ENCODE measurements around the gene MSMB.

MSMB gene

DNA sequence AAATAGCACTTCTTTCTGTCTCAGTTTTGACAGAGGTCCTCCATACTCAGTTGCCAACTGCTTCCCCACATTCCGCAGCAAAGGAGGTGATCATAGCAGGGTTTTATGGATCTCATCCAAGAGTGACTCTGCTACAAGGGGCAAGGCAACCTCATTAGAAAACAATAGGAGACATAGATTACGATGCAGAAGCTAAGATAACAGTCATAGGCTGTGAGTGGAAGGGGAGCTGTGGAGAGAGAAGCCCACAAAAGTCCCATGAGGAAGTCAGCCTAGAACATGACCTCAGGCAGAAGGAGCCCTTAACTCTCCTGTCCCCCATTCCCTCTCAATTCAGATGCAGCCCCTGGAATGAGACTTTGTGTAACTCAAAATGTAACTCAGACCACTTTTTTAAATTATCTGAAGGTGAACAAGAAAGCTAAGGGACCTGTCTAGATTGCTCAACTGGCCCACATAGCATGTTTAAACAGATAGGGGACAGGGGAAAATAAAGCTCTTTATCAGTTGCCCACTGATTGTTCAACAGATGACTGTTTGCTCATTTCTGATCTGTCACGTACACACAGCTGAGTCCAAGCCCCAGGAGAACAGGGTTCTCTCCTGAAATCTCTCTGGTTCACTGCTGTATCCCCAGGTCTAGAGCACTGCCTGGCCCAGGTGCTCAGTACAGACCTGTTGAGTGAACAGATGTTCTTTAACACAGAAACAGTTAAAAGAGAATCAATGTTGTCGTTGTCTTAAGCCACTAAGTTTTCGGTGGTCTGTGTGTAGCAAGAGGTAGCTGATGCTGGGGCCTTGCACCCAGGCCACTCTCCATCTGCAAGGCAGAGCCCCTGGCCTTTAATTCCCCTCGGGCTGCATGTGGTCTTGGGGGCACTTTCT is 14.2 kb downstream of the MSMB start:
- DNase-seq = no peak

DNA sequence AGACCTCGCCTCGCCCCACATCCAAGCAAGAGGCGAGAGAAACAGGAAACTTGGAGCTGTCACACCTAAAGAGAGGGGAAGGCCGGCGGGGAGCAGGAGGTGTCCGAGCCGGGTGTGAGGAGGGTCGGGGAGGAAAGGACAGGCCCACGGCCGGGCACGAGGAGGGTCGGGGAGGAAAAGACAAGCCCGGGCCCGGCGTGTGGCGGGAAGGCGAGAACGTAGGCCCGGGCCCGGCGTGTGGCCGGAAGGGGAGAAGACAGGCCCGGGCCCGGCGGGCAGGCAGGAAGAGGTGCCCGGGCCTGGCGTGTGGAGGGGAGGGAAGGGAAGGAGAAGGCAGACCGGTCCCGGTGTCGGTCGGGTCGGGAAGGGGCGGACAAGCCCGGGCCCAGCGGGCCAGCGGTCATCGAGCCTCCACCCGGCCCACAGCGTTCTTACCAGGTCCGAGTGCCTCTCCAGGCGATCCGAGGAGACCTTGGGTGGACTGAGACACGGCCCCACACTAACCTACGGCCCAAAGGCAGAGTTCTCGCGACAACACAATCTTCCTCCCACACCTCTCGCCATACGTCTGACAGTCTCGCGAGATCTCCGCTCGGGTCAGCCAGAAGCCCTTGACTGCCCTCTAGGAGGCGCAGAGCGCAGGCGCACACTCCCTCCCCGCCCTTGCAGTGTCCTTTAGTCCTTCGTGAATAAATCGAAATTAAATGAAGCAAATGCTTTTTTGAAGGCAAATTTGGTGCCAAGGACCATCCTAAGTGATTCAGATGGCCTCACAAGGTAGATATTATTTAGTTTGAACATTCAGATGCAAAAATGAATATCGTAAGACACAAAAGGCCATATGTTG is 15.8 kb downstream of the MSMB start, which contains the start of gene NCOA4:
Gene NCOA4, minus strand, starts transcription at position 533 of the 847 bp plus-strand sequence. CDS start 13,943 bp downstream, outside the sequence.
- peak; percentile 97 for DNase-seq

DNA sequence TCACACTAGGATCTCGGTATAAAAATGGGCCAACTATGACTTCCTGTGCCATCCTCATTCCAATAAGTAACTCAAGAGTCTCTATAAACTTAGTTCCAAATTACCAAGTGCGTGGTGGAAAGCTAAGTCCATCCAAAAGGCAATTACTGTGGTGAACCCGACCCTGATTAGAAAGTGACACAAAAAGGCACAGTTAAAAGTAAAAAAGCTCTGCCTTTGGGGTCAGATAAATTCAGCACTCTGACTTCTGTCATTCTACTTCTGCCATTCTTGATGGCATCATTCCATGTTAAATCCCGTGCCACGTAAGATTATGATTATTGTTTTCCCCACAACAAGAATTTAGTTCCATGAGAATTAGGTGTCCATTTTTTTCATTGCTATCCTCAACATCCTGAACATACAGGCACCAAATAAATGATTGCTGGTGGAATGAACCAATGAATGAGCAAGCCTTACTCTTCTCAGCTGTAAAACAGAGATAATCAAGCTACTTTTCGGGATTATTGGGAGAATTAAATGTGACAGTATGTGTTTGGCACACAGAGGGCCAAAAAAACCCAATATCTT is 16.5 kb downstream of the MSMB start:
- no peak for DNase-seq

DNA sequence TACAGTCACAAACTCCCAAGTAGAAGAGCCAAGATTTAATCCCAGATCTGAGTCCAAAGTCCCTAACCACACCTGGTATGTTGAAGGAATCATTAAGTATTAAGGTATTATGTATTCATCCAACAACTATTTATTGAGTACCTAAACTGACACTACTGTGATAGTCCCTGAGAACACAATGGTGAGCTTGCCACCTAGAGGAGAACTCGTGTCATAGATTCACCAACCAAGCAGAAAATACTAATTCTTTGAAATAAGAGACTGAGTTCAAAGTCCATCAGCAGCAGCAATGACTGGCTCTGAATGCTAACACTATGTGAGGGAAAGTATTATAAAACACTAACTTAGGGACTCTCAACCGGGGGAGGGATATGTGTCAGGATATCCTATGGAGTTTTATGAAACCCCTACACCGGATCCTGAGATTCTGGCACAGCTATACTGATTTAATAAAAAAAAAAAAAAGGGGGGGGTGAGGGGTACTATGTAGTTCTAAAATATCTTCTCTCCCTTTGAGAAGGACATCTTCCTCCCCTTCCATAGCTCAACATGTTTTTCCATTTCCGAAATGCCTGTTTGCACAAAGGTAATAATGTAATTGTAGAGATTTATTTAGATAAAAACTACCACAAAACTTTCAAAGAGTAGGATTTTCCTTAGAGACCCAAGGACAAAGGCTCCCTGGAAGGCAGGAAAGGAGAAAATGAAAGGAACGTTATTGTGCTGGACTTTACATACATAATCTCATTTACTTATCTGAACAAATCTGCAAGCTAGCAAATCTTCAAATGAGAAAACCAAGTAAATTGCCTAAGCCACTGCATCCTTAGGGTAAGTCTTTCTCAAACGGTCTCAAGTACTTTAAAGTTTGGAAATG is 17.2 kb downstream of the MSMB start:
- DNase-seq = peak; percentile 75

DNA sequence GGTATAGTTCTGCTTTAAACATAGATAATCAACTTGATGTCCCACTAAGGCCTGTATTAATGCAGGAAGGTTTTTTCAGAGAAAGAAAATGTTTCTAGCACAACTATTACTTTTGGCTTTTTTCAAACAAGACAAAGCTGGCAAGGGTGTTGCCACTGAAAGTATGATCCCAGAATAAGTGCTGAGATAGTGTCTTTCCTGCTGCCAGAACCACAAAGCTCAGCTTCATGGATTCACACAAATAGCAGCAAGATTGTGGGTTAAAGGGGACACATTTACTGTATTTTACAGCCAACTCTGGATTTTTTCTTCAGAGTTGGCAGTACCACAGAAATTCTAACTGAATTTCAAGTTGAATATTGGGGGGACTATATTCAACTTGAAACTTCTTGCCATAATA is 20.0 kb downstream of the MSMB start:
- DNase-seq = no peak

DNA sequence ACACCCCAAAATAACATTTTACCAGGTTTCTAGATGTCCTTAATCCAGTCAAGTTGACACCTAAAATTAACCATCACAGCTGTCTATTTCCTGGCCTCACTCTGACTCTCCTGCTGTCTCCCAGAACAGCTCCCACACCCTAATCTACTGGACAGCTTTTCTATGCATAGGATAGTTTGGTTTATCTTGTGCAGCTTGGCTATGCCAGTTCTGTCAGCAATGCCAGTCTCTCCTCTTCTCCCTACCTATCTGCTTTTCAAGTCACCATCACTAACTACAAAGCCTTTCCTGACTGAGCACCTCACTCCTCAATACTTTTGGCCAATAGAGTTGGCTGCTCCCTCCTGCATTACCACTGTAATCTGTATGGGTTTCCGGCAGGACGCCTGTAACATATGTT is 20.7 kb downstream of the MSMB start:
- DNase-seq = no peak

DNA sequence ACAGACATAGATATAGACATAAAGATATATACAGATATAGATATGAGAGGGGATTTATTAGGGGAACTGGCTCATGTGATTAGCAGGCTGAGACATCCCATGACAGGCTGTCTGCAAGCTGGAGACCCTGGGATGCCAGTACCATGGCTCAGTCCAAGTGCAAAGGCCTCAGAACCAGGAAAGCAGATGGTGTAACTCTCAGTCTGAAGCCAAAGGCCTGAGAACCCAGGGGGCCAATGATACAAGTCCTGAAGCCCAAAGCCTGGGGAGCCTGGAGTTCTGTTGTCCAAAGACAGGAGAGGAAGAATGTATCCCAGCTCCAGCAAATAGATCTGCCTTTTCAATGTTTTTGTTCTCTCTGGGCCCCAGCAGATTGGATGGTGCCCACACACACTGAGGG is 21.1 kb downstream of the MSMB start:
- no peak for DNase-seq

DNA sequence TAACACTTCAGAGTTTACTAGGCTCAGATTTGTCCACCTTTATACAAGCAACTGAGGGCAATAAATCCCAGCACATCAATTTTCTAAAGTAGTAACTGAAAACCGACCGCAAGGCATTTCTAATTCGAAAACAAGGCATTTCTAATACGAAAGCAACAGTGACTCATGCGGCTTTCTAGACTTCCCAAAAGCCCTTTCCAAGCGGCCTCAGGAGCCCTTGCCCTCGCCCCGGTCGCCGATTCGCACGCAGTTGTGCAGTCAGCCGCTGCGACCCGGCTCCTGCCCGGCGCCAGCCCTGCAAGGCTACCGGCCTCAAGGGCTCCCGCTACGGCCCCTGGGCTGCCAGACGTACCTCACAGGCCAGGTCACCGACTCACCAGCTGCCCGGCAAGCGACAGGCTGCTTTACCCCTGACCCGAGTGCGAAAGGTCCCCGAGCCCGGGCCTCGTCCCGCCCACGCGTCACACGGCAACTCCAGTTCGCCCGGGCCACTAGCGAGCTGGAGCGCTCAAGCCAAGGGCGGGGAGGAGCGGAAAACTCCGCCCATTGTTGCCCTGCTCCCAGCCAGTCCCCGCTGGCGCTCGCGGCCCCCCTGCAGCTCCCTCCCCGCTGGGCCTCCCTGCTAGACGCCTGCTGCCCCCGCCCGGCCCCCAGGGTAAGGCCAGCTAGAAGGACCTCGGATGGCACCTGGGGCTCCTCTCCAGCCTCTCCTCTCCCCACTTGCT is 22.9 kb downstream of the MSMB start:
- peak; percentile 84 for DNase-seq

DNA sequence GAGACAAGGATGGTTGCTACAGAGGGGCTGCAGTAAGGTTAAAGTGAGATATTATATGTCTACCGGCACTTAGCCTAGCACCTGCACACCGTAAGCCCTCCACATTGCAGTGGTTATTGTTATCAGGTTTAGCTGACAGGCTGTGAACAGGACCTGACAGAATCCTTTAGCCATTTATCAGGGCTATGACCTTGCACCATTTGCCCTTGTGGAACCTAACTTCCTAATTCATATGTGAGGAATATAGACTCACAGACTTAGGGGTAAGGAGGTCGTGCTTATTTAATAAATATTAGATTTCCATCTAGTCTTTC is 25.8 kb downstream of the MSMB start:
- DNase-seq = no peak

DNA sequence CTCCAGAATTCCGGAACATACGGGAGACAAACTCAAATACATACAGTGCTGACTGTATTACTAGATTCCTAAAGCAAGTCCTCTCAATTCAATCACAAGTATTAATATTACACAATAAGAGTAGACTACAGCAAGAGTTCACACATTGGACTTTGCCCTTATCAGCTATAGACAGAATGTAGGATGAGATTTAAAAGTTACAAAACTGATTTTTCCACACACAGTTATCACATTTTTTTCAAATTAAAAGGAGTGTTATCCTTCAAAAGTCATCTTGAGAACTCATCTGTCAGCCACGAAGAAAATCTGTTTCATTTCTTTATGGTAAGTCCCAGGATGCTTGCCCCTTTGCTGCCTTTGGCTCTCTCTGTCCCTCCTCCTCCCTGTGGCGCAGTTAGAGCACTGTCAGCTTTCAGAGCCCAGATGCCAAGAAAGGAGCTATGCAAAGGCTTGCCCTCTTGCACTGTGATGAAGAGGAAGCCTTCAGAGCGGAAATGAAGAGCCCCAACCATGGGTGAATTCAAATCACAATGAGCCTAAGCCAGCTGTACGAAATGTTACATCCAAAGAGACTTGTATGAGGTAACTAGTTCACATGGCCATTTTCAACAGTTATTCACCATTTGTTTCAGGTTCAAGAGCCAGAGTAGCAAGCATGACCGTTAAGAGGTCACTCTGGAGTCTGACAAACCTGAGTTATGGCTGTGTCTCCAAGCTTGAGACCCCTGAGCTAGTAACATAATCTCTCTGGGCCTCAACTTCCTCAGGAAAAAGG is 26.3 kb downstream of the MSMB start:
- peak; percentile 16 for DNase-seq

DNA sequence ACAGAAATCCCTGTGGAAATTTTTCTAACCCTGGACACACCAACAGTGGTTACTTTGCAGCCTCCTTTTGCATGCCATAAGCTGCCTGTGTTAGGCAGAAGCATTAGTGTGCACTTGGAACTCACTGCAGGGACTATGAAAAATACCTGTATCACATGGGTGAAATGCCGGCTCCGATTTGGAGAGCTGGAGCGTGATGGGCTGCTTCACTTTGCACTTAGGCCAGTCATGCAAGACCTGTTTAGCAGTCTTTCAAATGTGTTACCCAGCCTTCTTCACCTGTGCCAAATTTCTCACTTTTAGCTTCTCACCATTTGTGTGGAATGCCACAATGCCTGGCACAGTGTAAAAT is 26.9 kb downstream of the MSMB start:
- DNase-seq = no peak

DNA sequence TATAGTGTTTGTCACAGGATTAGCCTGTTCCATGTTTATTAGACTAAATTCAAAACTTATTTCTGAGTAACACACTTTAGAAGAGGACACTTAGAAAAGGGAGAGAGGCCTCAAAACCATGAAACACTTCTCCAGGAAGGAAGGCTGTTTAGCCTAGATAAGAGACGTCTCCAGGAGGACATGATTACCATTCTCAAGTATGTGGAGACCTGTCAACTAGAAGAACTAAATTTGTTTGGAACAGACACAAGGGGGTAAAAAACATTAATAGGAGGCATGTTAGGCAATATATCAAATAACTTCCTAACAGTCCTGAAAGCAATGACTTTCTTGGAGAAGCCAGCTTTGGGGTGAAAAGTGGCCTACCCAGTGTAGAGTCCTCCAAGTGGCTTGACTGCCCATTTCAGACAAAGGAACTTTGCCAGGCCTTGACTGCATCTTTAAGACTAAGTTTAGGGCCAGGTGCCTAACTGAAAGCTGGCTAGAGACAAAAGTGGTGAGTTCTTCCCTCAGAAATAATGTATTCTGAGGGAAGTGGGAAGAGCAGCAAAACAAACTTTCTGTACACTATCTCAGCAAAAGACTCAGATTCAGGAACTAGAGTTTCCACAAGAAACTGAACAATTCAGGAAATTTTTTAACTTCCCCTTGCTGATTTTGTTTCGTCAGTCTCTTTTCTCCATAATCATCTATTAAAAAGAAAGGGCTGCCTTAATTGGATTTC is 27.5 kb downstream of the MSMB start:
- no peak for DNase-seq

DNA sequence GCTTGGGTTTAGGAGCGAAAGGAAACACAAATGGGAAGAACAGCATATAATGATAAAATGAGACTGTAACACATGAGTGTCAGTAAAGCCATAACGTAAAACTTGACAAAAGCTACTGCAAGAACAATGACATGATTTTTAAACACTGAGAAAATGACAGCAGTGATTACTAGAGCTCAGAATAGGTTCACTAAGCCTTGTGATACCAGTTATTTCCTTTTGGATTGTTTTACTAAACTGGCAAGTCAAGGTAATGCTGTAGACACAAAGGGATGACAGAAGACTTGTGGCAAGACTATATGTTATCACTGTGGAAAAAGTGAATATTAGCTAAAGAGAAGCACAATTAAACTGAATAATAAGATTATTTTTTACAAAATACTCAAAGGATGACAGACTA is 28.3 kb downstream of the MSMB start:
- no peak for DNase-seq

DNA sequence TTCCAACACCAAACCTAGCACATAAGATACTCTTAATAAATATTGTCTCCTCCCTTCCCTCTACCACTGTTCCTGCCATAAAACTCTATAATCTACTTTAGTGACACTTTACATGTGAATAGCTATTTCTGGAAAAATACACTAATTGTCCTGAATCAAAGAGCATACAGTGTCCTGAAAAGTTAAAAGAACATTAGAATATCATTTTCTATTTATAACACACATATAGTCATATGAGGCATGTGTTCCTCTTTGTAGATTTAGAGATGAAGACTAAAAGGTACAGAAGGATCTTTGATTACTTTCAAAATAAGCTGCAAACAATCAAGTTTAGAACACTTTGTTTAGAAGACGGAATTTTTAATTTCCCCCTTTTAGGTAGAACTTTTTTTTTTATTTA is 29.3 kb downstream of the MSMB start:
- DNase-seq = no peak

DNA sequence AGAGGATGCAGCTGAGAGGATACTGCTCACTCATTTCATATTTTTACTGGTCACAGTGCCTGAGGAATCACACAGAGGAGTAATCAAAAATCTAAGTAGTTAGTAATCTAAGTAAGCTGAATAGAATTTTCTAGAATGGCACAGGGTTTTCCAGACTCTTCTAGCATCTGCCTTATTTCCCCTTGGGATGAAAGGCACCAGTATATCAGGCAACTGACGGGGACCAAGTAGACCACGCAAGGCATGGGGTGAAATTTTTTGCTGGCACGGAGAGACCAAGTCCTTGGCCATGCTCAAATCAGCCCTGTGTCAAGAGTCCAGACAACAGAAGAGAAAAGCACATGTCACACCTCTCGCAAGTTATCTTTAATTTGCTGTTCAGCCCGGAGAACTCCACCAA is 29.9 kb downstream of the MSMB start:
- DNase-seq = no peak

DNA sequence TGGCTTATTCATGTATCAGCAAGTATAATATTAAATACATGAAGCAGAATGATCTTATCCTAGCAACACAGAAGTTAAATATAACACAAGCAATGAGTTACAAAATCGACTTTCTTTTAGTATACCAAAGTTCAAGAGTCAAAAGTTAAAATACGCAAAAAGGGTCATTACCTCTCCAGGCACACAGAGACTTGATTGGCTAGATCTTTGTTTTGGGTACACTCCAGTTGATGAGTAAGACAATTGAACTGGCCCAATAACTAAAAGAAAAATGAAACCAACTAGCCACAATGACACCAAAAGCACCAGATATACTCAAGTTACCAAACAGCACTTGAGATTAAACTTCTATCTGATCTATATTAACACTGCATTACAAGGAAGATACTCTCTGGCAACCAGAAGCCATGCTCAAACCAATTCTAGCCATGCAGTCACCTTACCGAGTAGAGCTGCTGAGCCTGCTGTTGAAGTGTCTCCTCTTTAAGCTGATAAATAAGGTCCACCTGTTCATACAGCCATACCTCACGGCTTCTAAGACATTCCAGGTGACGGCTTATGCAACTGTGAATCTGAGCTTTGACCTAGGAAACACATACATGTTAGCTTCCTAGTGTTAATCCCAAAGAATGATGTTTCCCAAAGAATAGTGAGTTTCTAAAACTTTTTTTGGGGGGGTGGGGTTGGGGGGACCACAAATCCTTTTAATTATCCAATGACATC is 31.2 kb downstream of the MSMB start:
- no peak for DNase-seq

DNA sequence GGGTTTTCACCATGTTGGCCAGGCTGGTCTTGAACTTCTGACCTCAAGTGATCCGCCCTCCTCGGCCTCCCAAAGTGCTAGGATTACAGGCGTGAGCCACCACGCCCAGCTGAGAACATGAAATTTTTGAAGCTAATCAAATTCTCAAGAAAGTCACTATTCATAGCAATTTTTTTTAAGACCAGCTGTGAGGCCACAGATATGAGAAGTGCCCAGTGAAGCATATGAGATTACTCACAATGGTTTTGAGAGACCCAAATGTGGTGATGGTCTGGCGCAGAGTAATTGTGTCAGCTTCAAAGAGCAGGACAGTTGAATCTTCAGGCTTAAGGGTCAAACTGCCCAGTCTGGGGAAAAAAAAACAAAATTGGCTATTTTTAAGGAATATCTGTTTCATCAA is 31.9 kb downstream of the MSMB start:
- DNase-seq = no peak

DNA sequence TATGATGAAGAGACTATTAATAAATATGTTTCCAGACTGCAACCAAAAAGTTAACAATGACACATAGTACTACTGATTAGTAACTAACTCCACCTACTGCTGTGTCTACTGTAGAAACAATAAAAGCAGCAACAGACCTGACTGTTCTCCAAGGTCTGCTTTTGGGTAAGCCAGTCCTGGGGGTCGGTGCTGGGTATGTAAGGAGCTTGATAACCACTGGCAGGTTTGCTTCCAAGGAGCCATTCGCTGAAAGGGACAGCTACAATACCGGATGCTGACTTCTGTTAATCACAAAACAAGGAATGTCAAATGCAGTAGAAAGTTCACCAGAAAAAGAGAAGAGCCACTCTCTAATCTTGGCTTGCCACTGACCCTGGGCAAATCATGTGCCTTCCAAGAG is 33.3 kb downstream of the MSMB start:
- DNase-seq = no peak

DNA sequence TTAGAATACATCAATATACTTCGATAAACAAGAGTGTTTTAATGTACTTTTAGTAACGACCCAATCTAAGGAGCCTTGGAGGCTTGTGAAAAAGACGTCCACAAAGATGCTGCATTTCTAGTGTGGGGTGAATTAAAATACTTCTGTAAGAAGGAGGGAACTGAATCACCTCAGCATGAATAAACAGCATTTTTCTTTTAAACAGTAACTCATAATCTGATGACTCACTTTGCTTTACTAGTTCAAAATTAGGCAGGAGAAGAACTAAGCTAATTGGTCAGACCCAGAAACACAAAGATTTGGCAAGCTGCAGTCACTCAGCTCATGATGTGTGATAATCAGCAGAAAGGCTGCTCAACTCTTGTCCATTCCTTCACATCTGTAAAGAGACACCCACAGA is 39.9 kb downstream of the MSMB start:
- no peak for DNase-seq

DNA sequence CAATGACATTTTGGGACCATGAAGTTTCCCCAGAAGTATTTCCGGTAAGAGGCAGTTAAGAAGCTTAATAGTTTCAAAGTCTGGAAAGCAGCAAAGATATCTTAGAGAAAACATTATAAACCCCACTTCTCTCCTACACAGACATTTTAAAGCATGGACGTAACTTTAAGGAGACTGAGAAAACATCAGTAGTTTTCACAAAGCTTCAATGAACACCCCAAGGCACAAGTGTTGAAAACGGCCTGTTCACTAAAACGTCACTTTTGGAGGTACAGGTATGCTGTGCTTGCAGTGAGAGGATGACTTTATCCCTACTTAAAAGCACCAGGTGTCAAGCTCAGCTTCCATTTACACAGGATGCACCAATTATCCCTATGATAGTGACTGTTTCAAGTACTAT is 40.7 kb downstream of the MSMB start:
- no peak for DNase-seq
